ENCODE data around the gene DHX15. TPM values are rescaled to one million over a fixed set of nuclear protein-coding genes. Genes with fewer than 3 reads are reported as not detected.
A peak's percentile ranks its signal among the peaks of the same experiment; 100 is the strongest.

DHX15 gene
- total and polyA plus RNA-seq, 2 of the 8 experiments (the other 6 are each of a cell fraction or from before 2014, with no cell fraction given) = 126 to 286 TPM

DNA sequence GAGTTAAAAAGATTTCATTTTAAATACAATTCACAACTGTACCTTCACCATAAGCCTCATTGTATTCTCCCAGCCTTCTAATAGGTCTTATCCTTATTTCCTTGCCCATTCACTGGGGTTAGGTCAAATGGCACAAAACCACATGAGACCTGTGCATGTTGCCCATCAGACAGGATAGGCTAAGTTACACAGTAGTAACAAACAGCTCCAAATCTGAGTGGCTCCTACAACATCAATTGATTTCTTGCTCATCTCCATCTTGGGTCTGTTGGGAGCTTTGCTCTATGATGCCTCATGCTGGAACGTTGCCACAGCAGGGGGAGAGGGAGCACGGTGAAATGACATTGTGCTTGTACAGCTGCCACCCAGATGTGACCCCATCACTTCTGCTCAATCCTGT is 70.6 kb downstream of the DHX15 start:
- Histone ChIP-seq H3K79me1 (ENCODE audit: low read depth, low read length) (no peaks in the 10 kb centered on the region), H4K91ac (replicated peaks; ENCODE audit: insufficient read length, low read length) (no peak overlapping the region), H3K27ac (ENCODE audit: low read depth, low read length) (no peak overlapping the region), H3K36me3 (ENCODE audit: control insufficient read depth in 2 of 4, insufficient read depth in 4 of 4, low read length in 3 of 4) (peaks cover 0 to 19% (median 3%) of the 10 kb centered on the region in 4 experiments; a peak in 4 of 8 replicates), H3K4me1 (replicated peaks in 1 of 4; ENCODE audit: control insufficient read depth in 3 of 4, insufficient read depth in 4 of 4, low read length in 3 of 4) (peaks cover 9 to 19% (median 14%) of the 10 kb centered on the region in 4 experiments; a peak in 6 of 7 replicates), H3K9me3 (ENCODE audit: insufficient read depth in 2 of 2, low read depth in 1 of 2, low read length in 1 of 2) (no peaks in the 10 kb centered on the region), H3K4me2 (ENCODE audit: insufficient read depth in 1 of 2, low read depth in 2 of 2, low read length in 2 of 2) (no peak overlapping the region), H2BK15ac (ENCODE audit: low read length) (no peak overlapping the region), H3K4me3 (ENCODE audit: extremely low read depth in 1 of 4, insufficient read depth in 2 of 4, low read depth in 3 of 4, low read length in 4 of 4) (no peak overlapping the region), H3K79me2 (ENCODE audit: control insufficient read depth in 1 of 2, insufficient read depth in 2 of 2, low read length in 2 of 2) (0 out of 4 replicates have a peak, but pooled peaks cover 0 to 4% of the 10 kb centered on the region in 2 experiments), H3K14ac (ENCODE audit: insufficient read length) (no peak overlapping the region), H4K5ac (ENCODE audit: insufficient read length, low read depth, low read length) (no peak overlapping the region), H3K27me3 (replicated peaks in 1 of 4; ENCODE audit: control insufficient read depth in 3 of 4, extremely low read depth in 1 of 4, insufficient read depth in 3 of 4, low read length in 3 of 4) (no peaks in the 10 kb centered on the region), H2BK20ac (ENCODE audit: low read length) (no peak overlapping the region), H2BK5ac (ENCODE audit: low read depth, low read length) (no peak overlapping the region), H3K56ac (replicated peaks; ENCODE audit: insufficient read length, low read depth, low read length) (no peak overlapping the region), H3K23ac (ENCODE audit: insufficient read length) (no peak overlapping the region), H3K9ac (replicated peaks in 1 of 4; ENCODE audit: extremely low read depth in 1 of 4, low read depth in 3 of 4, low read length in 3 of 4) (no peak overlapping the region), H3K23me2 (ENCODE audit: low read depth, low read length) (no peaks in the 10 kb centered on the region), H4K8ac (ENCODE audit: extremely low read depth, insufficient read depth, low read length) (no peak overlapping the region), H4K20me1 (replicated peaks in 1 of 2; ENCODE audit: control insufficient read depth in 1 of 2, insufficient read depth in 2 of 2, low read length in 2 of 2) (peaks cover 2 to 3% of the 10 kb centered on the region in 2 experiments), H3K18ac (ENCODE audit: extremely low read depth, low read length) (no peak overlapping the region), H2BK12ac (ENCODE audit: low read depth, low read length) (no peak overlapping the region), H2AK5ac (ENCODE audit: low read depth, low read length) (no peak overlapping the region; the same call in 1 of the 2 replicates), H2BK120ac (replicated peaks; ENCODE audit: low read depth, low read length) (no peak overlapping the region), H3K4ac (replicated peaks; ENCODE audit: insufficient read length, low read depth, low read length) (no peak overlapping the region), H2AFZ (ENCODE audit: low read length) (no peak overlapping the region)
- 100% methylated on average over 2 of the region's 2 CpGs; no CpG with 5 or more reads in 1 of the 2 experiments for WGBS, 2 experiments (ENCODE audit: extremely low coverage in 1 of 2, insufficient coverage in 1 of 2, insufficient read length in 1 of 2, insufficient replicate concordance in 2 of 2, low coverage in 1 of 2, low lambda C conversion rate in 2 of 2, missing lambda C conversion rate in 1 of 2)
- no peak for FAIRE-seq
- POLR2A ChIA-PET (ENCODE audit: partially characterized antibody) = interaction anchor here (0.6 to 10.1 kb wide), 12 partner anchors 11 to 229 kb away, joined by 3 to 73 read pairs (median 4); partner anchors contain the start of gene DHX15
- CTCF ChIA-PET (ENCODE audit: partially characterized antibody) = interaction anchor here (0.7 to 5.7 kb wide), 14 partner anchors 8 to 467 kb away, joined by 3 to 35 read pairs (median 4); no protein-coding TSS in a partner anchor
- TF ChIP-seq ASH2L (IDR thresholded peaks at IDR 0.05; ENCODE audit: low read length) (no peak), ATF2 (IDR thresholded peaks at IDR 0.05; ENCODE audit: low read length) (no peak), CHD2 (IDR thresholded peaks at IDR 0.05; ENCODE audit: low read length) (no peak), POLR2AphosphoS5 (IDR thresholded peaks at IDR 0.05; ENCODE audit: low read depth, low read length) (peak; percentile 48; the same call in 1 of the 2 replicates), TCF12 (IDR thresholded peaks at IDR 0.05; ENCODE audit: low read depth, low read length) (no peak), GTF2F1 (IDR thresholded peaks at IDR 0.05; ENCODE audit: borderline replicate concordance, low read depth, low read length) (no peak), NANOG (IDR thresholded peaks at IDR 0.05; ENCODE audit: insufficient read depth, low read depth, low read length, poor library complexity, severe bottlenecking) (no peak), GABPA (IDR thresholded peaks at IDR 0.05; ENCODE audit: borderline replicate concordance, insufficient read depth, low read length) (no peak), CBX8 (IDR thresholded peaks at IDR 0.05; ENCODE audit: borderline replicate concordance, low read depth, low read length) (no peak)
- DNase-seq (ENCODE audit: low read depth in 1 of 2, low spot score in 2 of 2) = no peak
